WTC11 (cell line): Measurements from ENCODE around the gene NAXD. TPM values are rescaled to one million over a fixed set of nuclear protein-coding genes. Genes with fewer than 3 reads are reported as not detected.

ENCODE experiments used
- ATAC-seq: fragments of 200-7000 bp; cut with Tn5 transposase; 2 replicates; pipeline ENCODE4 v1.10.0; 2021; ENCODE audit warnings: mild to moderate bottlenecking, moderate library complexity
- CTCF ChIA-PET: fragments of 300-600 bp; sonication (Branson Sonifier 250); formaldehyde crosslinking; loops from one replicate; lab custom pipeline; 2021; ENCODE audit warnings: antibody characterized with exemption; lab: Charles Lee
- POLR2A ChIA-PET: fragments of 350-600 bp; sonication (Branson Sonifier 250); formaldehyde crosslinking; loops from one replicate; lab custom pipeline; 2021; ENCODE audit warnings: antibody characterized with exemption; lab: Charles Lee
- DNase-seq: peaks from one replicate; pipeline ENCODE4 v3.0.0; 2021; ENCODE audit warnings: low spot score
- H3K27ac Mint-ChIP-seq: 2 replicates; pipeline ENCODE4 v1.8.0; 2021; ENCODE audit warnings: mixed read lengths
- H3K27me3 Mint-ChIP-seq: 2 replicates; pipeline ENCODE4 v1.8.0; 2021; ENCODE audit warnings: low read depth, mild to moderate bottlenecking, moderate library complexity, mixed read lengths
- H3K36me3 Mint-ChIP-seq: 2 replicates; pipeline ENCODE4 v1.8.0; 2021; ENCODE audit warnings: mixed read lengths
- H3K4me1 Mint-ChIP-seq: 2 replicates; pipeline ENCODE4 v1.8.0; 2022; ENCODE audit warnings: mixed read lengths
- H3K4me3 Mint-ChIP-seq: 2 replicates; pipeline ENCODE4 v1.8.0; 2021; ENCODE audit warnings: mild to moderate bottlenecking, moderate library complexity, mixed read lengths
- H3K9me3 Mint-ChIP-seq: 2 replicates; pipeline ENCODE4 v1.8.0; 2021; ENCODE audit warnings: mixed read lengths
- CBFB ChIP-seq: sonication (generic); formaldehyde crosslinking; IDR thresholded peaks from 2 replicates; pipeline ENCODE4 v1.8.1; 2022; ENCODE audit warnings: mild to moderate bottlenecking, low read depth, missing genetic modification reagents
- CREM ChIP-seq: sonication (generic); formaldehyde crosslinking; IDR thresholded peaks from 2 replicates; pipeline ENCODE4 v1.8.1; 2022; ENCODE audit warnings: mild to moderate bottlenecking, missing genetic modification reagents, moderate library complexity
- ESRRA ChIP-seq: sonication (generic); formaldehyde crosslinking; IDR thresholded peaks from 2 replicates; pipeline ENCODE4 v1.8.1; 2022; ENCODE audit warnings: mild to moderate bottlenecking, missing genetic modification reagents, borderline replicate concordance
- FOXP1 ChIP-seq: sonication (generic); formaldehyde crosslinking; IDR thresholded peaks from 2 replicates; pipeline ENCODE4 v1.8.0; 2022; ENCODE audit warnings: missing genetic modification reagents, mild to moderate bottlenecking, moderate library complexity, borderline replicate concordance
- IRF2 ChIP-seq: sonication (generic); formaldehyde crosslinking; IDR thresholded peaks from 2 replicates; pipeline ENCODE4 v1.8.0; 2022; ENCODE audit warnings: low read depth, missing genetic modification reagents, borderline replicate concordance
- NR2C2 ChIP-seq: sonication (generic); formaldehyde crosslinking; IDR thresholded peaks from 2 replicates; pipeline ENCODE4 v1.8.0; 2022; ENCODE audit warnings: mild to moderate bottlenecking, missing genetic modification reagents
- RELA ChIP-seq: sonication (generic); formaldehyde crosslinking; IDR thresholded peaks from 2 replicates; pipeline ENCODE4 v1.8.1; 2022; ENCODE audit warnings: missing genetic modification reagents, mild to moderate bottlenecking, borderline replicate concordance
- SP1 ChIP-seq: sonication (generic); formaldehyde crosslinking; conservative IDR thresholded peaks from 2 replicates; pipeline ENCODE4 v1.8.1; 2022; ENCODE audit warnings: missing genetic modification reagents
- TEAD4 ChIP-seq: sonication (generic); formaldehyde crosslinking; IDR thresholded peaks from 2 replicates; pipeline ENCODE4 v1.8.0; 2022; ENCODE audit warnings: mild to moderate bottlenecking, missing genetic modification reagents
- ZBTB21 ChIP-seq: sonication (generic); formaldehyde crosslinking; IDR thresholded peaks from 2 replicates; pipeline ENCODE4 v1.8.1; 2023; ENCODE audit warnings: mild to moderate bottlenecking, missing genetic modification reagents, borderline replicate concordance
- ZNF263 ChIP-seq: sonication (generic); formaldehyde crosslinking; IDR thresholded peaks from 2 replicates; pipeline ENCODE4 v1.8.1; 2022; ENCODE audit warnings: low read depth, mild to moderate bottlenecking, moderate library complexity, missing genetic modification reagents
- ZNF423 ChIP-seq: fragments of 250-450 bp; sonication (Bioruptor Pico); IDR thresholded peaks from 2 replicates; pipeline ENCODE4 v2.1.2; 2022; ENCODE audit warnings: mild to moderate bottlenecking, moderate library complexity
- total RNA-seq: library from RNA; stranded (reverse); gene quantifications from 3 replicates; pipeline ENCODE4 v1.2.3, GENCODE V29; 2021
- TF ChIP-seq, protein P1 (sequence below): sonication (generic); formaldehyde crosslinking; IDR thresholded peaks from 2 replicates; pipeline ENCODE4 v1.8.1; 2023; ENCODE audit warnings: mild to moderate bottlenecking, moderate library complexity, missing genetic modification reagents
- TF ChIP-seq, protein P2 (sequence below): fragments of 250-450 bp; sonication (Bioruptor Pico); conservative IDR thresholded peaks from 2 replicates; pipeline ENCODE4 v1.9.0; 2021; ENCODE audit warnings: mild to moderate bottlenecking
- TF ChIP-seq, protein P3 (sequence below): sonication (generic); formaldehyde crosslinking; IDR thresholded peaks from 2 replicates; pipeline ENCODE4 v1.8.1; 2022; ENCODE audit warnings: mild to moderate bottlenecking, missing genetic modification reagents, moderate library complexity, borderline replicate concordance
- TF ChIP-seq, protein P4 (sequence below): fragments of 250-450 bp; sonication (Bioruptor Pico); IDR thresholded peaks from 2 replicates; pipeline ENCODE4 v1.9.0; 2021; ENCODE audit warnings: mild to moderate bottlenecking, borderline replicate concordance
- TF ChIP-seq, protein P5 (sequence below): sonication (generic); formaldehyde crosslinking; IDR thresholded peaks from 2 replicates; pipeline ENCODE4 v1.8.1; 2022; ENCODE audit warnings: low read depth, missing genetic modification reagents, borderline replicate concordance
- TF ChIP-seq, protein P6 (sequence below): sonication (generic); formaldehyde crosslinking; IDR thresholded peaks from 2 replicates; pipeline ENCODE4 v1.8.0; 2023; ENCODE audit warnings: missing genetic modification reagents, mild to moderate bottlenecking, borderline replicate concordance
- TF ChIP-seq, protein P7 (sequence below): sonication (generic); formaldehyde crosslinking; IDR thresholded peaks from 2 replicates; pipeline ENCODE4 v1.8.0; 2022; ENCODE audit warnings: mild to moderate bottlenecking, missing genetic modification reagents

NAXD gene
- total RNA-seq, 1 experiment from 2014 or later = 29.3 TPM

DNA sequence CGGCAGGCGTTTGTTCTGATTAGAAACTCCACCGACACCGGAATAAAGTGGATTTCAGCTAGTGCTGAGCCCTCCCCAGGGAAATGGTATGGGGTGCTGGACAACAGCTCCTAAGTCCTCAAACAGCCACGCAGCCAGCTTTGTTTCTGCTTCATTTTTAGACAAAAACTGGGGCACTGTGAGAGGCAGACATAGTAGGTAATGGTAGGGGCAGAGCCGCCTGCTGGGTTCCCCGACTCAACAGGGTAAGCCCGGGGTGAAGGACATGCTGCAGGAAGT lies 50.8 kb downstream of the NAXD start:
- H3K27ac Mint-ChIP-seq = no peak overlapping the region
- TF ChIP-seq, protein P1, sequence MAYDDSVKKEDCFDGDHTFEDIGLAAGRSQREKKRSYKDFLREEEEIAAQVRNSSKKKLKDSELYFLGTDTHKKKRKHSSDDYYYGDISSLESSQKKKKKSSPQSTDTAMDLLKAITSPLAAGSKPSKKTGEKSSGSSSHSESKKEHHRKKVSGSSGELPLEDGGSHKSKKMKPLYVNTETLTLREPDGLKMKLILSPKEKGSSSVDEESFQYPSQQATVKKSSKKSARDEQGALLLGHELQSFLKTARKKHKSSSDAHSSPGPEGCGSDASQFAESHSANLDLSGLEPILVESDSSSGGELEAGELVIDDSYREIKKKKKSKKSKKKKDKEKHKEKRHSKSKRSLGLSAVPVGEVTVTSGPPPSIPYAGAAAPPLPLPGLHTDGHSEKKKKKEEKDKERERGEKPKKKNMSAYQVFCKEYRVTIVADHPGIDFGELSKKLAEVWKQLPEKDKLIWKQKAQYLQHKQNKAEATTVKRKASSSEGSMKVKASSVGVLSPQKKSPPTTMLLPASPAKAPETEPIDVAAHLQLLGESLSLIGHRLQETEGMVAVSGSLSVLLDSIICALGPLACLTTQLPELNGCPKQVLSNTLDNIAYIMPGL (CRISPR knock-in tag) = no peak
- TF ChIP-seq CREM (CRISPR knock-in tag) (no peak), CBFB (CRISPR knock-in tag) (no peak), ZNF423 (CRISPR knock-in tag) (no peak), FOXP1 (CRISPR knock-in tag) (no peak), ZNF263 (CRISPR knock-in tag) (no peak), ESRRA (no peak), ZBTB21 (no peak), SP1 (CRISPR knock-in tag) (no peak), TEAD4 (CRISPR knock-in tag) (no peak), NR2C2 (CRISPR knock-in tag) (no peak), IRF2 (no peak), RELA (CRISPR knock-in tag) (no peak)
- TF ChIP-seq, protein P2, sequence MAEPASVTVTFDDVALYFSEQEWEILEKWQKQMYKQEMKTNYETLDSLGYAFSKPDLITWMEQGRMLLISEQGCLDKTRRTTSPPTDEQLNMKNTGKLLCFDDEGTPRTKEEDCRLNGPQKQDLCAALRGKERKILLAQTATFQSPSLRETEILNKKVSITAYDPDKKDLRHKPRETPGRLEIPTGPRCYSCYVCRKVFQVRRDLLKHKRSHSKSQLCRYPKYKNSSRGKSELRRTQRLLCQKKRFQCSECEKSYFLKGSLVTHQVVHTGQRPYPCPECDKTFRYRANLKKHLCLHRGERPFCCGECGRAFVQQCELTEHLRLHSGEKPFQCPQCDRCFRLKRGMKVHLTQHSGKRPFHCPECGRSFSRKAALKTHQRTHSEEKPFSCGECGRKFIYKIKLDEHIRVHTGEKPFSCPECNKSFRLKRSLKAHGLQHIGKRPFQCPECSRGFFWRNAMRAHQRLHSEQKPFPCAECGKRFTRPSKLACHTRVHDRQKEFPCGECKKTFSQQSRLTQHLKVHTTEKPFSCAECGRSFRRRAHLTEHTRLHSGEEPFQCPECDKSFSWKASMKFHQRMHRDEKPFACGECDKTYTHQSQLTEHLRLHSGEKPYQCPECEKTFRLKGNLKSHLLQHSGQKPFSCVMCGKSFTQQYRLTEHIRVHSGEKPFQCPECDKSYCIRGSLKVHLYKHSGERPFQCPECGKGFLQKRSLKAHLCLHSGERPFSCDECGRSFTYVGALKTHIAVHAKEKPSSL (CRISPR knock-in tag) = no peak
- TF ChIP-seq, protein P3, sequence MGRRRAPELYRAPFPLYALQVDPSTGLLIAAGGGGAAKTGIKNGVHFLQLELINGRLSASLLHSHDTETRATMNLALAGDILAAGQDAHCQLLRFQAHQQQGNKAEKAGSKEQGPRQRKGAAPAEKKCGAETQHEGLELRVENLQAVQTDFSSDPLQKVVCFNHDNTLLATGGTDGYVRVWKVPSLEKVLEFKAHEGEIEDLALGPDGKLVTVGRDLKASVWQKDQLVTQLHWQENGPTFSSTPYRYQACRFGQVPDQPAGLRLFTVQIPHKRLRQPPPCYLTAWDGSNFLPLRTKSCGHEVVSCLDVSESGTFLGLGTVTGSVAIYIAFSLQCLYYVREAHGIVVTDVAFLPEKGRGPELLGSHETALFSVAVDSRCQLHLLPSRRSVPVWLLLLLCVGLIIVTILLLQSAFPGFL = no peak
- TF ChIP-seq, protein P4, sequence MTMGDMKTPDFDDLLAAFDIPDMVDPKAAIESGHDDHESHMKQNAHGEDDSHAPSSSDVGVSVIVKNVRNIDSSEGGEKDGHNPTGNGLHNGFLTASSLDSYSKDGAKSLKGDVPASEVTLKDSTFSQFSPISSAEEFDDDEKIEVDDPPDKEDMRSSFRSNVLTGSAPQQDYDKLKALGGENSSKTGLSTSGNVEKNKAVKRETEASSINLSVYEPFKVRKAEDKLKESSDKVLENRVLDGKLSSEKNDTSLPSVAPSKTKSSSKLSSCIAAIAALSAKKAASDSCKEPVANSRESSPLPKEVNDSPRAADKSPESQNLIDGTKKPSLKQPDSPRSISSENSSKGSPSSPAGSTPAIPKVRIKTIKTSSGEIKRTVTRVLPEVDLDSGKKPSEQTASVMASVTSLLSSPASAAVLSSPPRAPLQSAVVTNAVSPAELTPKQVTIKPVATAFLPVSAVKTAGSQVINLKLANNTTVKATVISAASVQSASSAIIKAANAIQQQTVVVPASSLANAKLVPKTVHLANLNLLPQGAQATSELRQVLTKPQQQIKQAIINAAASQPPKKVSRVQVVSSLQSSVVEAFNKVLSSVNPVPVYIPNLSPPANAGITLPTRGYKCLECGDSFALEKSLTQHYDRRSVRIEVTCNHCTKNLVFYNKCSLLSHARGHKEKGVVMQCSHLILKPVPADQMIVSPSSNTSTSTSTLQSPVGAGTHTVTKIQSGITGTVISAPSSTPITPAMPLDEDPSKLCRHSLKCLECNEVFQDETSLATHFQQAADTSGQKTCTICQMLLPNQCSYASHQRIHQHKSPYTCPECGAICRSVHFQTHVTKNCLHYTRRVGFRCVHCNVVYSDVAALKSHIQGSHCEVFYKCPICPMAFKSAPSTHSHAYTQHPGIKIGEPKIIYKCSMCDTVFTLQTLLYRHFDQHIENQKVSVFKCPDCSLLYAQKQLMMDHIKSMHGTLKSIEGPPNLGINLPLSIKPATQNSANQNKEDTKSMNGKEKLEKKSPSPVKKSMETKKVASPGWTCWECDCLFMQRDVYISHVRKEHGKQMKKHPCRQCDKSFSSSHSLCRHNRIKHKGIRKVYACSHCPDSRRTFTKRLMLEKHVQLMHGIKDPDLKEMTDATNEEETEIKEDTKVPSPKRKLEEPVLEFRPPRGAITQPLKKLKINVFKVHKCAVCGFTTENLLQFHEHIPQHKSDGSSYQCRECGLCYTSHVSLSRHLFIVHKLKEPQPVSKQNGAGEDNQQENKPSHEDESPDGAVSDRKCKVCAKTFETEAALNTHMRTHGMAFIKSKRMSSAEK = no peak
- TF ChIP-seq, protein P5, sequence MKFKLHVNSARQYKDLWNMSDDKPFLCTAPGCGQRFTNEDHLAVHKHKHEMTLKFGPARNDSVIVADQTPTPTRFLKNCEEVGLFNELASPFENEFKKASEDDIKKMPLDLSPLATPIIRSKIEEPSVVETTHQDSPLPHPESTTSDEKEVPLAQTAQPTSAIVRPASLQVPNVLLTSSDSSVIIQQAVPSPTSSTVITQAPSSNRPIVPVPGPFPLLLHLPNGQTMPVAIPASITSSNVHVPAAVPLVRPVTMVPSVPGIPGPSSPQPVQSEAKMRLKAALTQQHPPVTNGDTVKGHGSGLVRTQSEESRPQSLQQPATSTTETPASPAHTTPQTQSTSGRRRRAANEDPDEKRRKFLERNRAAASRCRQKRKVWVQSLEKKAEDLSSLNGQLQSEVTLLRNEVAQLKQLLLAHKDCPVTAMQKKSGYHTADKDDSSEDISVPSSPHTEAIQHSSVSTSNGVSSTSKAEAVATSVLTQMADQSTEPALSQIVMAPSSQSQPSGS = no peak
- TF ChIP-seq, protein P6, sequence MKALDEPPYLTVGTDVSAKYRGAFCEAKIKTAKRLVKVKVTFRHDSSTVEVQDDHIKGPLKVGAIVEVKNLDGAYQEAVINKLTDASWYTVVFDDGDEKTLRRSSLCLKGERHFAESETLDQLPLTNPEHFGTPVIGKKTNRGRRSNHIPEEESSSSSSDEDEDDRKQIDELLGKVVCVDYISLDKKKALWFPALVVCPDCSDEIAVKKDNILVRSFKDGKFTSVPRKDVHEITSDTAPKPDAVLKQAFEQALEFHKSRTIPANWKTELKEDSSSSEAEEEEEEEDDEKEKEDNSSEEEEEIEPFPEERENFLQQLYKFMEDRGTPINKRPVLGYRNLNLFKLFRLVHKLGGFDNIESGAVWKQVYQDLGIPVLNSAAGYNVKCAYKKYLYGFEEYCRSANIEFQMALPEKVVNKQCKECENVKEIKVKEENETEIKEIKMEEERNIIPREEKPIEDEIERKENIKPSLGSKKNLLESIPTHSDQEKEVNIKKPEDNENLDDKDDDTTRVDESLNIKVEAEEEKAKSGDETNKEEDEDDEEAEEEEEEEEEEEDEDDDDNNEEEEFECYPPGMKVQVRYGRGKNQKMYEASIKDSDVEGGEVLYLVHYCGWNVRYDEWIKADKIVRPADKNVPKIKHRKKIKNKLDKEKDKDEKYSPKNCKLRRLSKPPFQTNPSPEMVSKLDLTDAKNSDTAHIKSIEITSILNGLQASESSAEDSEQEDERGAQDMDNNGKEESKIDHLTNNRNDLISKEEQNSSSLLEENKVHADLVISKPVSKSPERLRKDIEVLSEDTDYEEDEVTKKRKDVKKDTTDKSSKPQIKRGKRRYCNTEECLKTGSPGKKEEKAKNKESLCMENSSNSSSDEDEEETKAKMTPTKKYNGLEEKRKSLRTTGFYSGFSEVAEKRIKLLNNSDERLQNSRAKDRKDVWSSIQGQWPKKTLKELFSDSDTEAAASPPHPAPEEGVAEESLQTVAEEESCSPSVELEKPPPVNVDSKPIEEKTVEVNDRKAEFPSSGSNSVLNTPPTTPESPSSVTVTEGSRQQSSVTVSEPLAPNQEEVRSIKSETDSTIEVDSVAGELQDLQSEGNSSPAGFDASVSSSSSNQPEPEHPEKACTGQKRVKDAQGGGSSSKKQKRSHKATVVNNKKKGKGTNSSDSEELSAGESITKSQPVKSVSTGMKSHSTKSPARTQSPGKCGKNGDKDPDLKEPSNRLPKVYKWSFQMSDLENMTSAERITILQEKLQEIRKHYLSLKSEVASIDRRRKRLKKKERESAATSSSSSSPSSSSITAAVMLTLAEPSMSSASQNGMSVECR (CRISPR knock-in tag) = no peak
- TF ChIP-seq, protein P7, sequence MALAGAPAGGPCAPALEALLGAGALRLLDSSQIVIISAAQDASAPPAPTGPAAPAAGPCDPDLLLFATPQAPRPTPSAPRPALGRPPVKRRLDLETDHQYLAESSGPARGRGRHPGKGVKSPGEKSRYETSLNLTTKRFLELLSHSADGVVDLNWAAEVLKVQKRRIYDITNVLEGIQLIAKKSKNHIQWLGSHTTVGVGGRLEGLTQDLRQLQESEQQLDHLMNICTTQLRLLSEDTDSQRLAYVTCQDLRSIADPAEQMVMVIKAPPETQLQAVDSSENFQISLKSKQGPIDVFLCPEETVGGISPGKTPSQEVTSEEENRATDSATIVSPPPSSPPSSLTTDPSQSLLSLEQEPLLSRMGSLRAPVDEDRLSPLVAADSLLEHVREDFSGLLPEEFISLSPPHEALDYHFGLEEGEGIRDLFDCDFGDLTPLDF (CRISPR knock-in tag) = no peak
- H3K27me3 Mint-ChIP-seq = no peaks in the 10 kb centered on the region
- H3K4me3 Mint-ChIP-seq = no peak overlapping the region
- POLR2A ChIA-PET = no interaction called here
- CTCF ChIA-PET = interaction anchor here (1.5 kb wide), 1 partner anchor 20 kb away, joined by 4 read pairs; no protein-coding TSS in a partner anchor
- no peak for DNase-seq
- peaks cover 7% of the 10 kb centered on the region for H3K4me1 Mint-ChIP-seq
- H3K36me3 Mint-ChIP-seq = peaks cover 89% of the 10 kb centered on the region
- H3K9me3 Mint-ChIP-seq = peaks cover 33% of the 10 kb centered on the region
- no peak for ATAC-seq
